ENCODE measurements around the gene REXO5. TPM values are rescaled to one million over a fixed set of nuclear protein-coding genes. Genes with fewer than 3 reads are reported as not detected.

REXO5 gene
- total and polyA plus RNA-seq, 9 of the 15 experiments (the other 6 are each of a cell fraction or from before 2014, with no cell fraction given), result 10.5 to 45.1 (median 25.4) TPM

DNA sequence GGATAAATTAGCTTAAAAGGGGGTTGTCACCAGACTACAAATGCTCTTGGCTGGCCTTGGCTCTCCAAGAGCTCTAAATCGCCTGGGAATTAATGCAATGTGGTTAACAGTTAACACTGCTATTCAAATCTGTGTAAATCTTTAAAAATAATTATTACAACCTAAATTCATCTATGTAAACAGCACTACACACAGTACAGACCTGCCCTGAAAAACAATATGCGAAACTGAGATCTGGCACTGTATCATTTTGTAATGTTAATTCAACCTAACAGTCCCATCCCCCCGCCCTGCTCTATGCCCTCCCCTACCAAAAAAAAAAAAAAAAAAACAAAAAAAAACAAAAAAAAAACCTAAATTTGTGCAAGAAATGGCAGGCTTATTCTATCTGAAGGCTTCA is 52.9 kb downstream of the REXO5 start:
- Histone ChIP-seq H3K9me3 (replicated peaks; ENCODE audit: control insufficient read depth, insufficient read depth, low read depth, low read length) (no peaks in the 10 kb centered on the region), H3K27ac (ENCODE audit: extremely low read depth, low read depth, low read length) (no peak overlapping the region)
- no TSS peak for BruUV-seq (replicated peaks)

DNA sequence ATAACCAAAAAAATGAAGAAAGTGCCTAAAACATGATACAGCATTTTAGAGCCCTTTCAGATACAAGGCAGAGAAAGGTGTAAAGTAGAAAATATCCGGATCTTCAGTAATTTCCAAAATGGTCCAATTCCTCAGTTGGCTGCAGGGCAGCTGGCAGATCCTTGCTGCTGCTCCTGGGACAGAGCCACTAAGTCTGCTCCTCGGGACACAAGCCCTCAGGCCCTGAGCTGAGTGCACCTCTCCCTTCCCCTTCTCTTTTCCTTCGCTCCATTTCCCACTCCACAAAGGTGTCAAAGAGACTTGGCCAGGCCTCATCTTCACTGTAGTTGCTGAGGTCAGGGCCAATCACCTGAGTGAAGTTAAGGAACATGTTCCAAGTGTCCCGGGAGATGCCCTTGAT is 53.4 kb downstream of the REXO5 start:
- Histone ChIP-seq H3K9me3 (replicated peaks; ENCODE audit: control insufficient read depth, insufficient read depth, low read depth, low read length) (no peaks in the 10 kb centered on the region), H3K4me1 (replicated peaks in 1 of 2; ENCODE audit: control insufficient read depth in 2 of 2, insufficient read depth in 2 of 2, low read length in 2 of 2) (no peaks in the 10 kb centered on the region), H3K27me3 (ENCODE audit: control insufficient read depth in 2 of 2, insufficient read depth in 2 of 2, low read length in 2 of 2) (no peaks in the 10 kb centered on the region), H3K4me3 (no peak overlapping the region), H4K20me1 (replicated peaks; ENCODE audit: control insufficient read depth, insufficient read depth, low read length) (0 out of 2 replicates have a peak, but pooled peaks cover 4% of the 10 kb centered on the region), H2AFZ (ENCODE audit: low read depth, low read length) (no peak overlapping the region), H3K9me1 (ENCODE audit: control insufficient read depth, insufficient read depth, low read length) (no peaks in the 10 kb centered on the region), H3K36me3 (ENCODE audit: control insufficient read depth, insufficient read depth, low read length) (peaks cover 7% of the 10 kb centered on the region), H3K27ac (ENCODE audit: extremely low read depth, low read depth, low read length) (no peak overlapping the region), H3K79me2 (ENCODE audit: control insufficient read depth, insufficient read depth, low read length) (no peaks in the 10 kb centered on the region), H3K9ac (ENCODE audit: insufficient read depth in 1 of 2, low read depth in 2 of 2, low read length in 2 of 2) (no peak overlapping the region), H3K4me2 (ENCODE audit: insufficient read depth, low read length) (no peak overlapping the region)
- FAIRE-seq (no peak), DNase-seq (ENCODE audit: extremely low read depth in 1 of 4, low spot score in 3 of 4) (no peak), ATAC-seq (no peak)
- intact Hi-C loops (cut with micrococcal nuclease) (loop anchor here (10.0 kb wide), 1 partner anchor 445 kb away; no protein-coding TSS in a partner anchor), in situ Hi-C loops (cut with MboI) (loop anchor here (5.0 kb wide), 1 partner anchor 93 kb away; no protein-coding TSS in a partner anchor)
- WGBS (ENCODE audit: insufficient coverage, low coverage, missing lambda C conversion rate), result 65% methylated on average over 4 of the region's 4 CpGs
- CTCF ChIA-PET (ENCODE audit: low intra/inter-chr PET ratio), result no interaction called here
- no TSS peak for BruUV-seq (replicated peaks)
- TF ChIP-seq CHCHD3 (CRISPR knock-in tag; IDR thresholded peaks at IDR 0.05) (no peak), ZNF316 (IDR thresholded peaks at IDR 0.05) (peak; percentile 52), C11orf30 (IDR thresholded peaks at IDR 0.05; ENCODE audit: low read depth) (peak; percentile 31), MAFG (tag; conservative IDR thresholded peaks at IDR 0.05) (peak; percentile 28; the same call in 1 of the 2 replicates)
- POLR2A ChIA-PET, result no interaction called here

More for the DNA sequence above, 52.9 kb downstream of the REXO5 start:
- POLR2A ChIA-PET, result no interaction called here
- H2AFZ ChIP-seq (ENCODE audit: low read depth, low read length), result no peak overlapping the region
- FAIRE-seq (no peak), ATAC-seq (no peak), DNase-seq (ENCODE audit: extremely low read depth in 1 of 4, low spot score in 3 of 4) (peak in 1 of 4 experiments; percentile 35)
- in situ Hi-C loops (cut with MboI), result loop anchor here (5.0 kb wide), 1 partner anchor 93 kb away; no protein-coding TSS in a partner anchor
- H3K4me1 ChIP-seq (replicated peaks in 1 of 2; ENCODE audit: control insufficient read depth in 2 of 2, insufficient read depth in 2 of 2, low read length in 2 of 2), result no peaks in the 10 kb centered on the region
- intact Hi-C loops (cut with micrococcal nuclease), result loop anchor here (10.0 kb wide), 1 partner anchor 446 kb away; no protein-coding TSS in a partner anchor
- CTCF ChIA-PET (ENCODE audit: low intra/inter-chr PET ratio), result no interaction called here
- H3K36me3 ChIP-seq (ENCODE audit: control insufficient read depth, insufficient read depth, low read length), result peaks cover 7% of the 10 kb centered on the region
- WGBS (ENCODE audit: insufficient coverage, low coverage, missing lambda C conversion rate), result 86% methylated on average over 2 of the region's 3 CpGs
- H3K79me2 ChIP-seq (ENCODE audit: control insufficient read depth, insufficient read depth, low read length), result no peaks in the 10 kb centered on the region
- 0 out of 2 replicates have a peak, but pooled peaks cover 4% of the 10 kb centered on the region for H4K20me1 ChIP-seq (replicated peaks; ENCODE audit: control insufficient read depth, insufficient read depth, low read length)
- no peak overlapping the region for H3K4me3 ChIP-seq
- H3K4me2 ChIP-seq (ENCODE audit: insufficient read depth, low read length), result no peak overlapping the region
- no peaks in the 10 kb centered on the region for H3K27me3 ChIP-seq (ENCODE audit: control insufficient read depth in 2 of 2, insufficient read depth in 2 of 2, low read length in 2 of 2)
- no peak overlapping the region for H3K9ac ChIP-seq (ENCODE audit: insufficient read depth in 1 of 2, low read depth in 2 of 2, low read length in 2 of 2)
- no peak for TF ChIP-seq GATAD2B (IDR thresholded peaks at IDR 0.05; ENCODE audit: borderline replicate concordance)
- TF ChIP-seq BRCA1 (IDR thresholded peaks at IDR 0.05), result no peak
- no peak for TF ChIP-seq BRCA1 (CRISPR knock-in tag; IDR thresholded peaks at IDR 0.05)
- no peak for TF ChIP-seq RCOR1 (IDR thresholded peaks at IDR 0.05; ENCODE audit: borderline replicate concordance in 1 of 2, low read depth in 2 of 2, low read length in 2 of 2)
- no peak for TF ChIP-seq U2AF2 (optimal IDR thresholded peaks at IDR 0.05; ENCODE audit: low read depth, low read length)
- TF ChIP-seq ASH1L (IDR thresholded peaks at IDR 0.05; ENCODE audit: borderline replicate concordance, low read depth, partially characterized antibody), result no peak
- TF ChIP-seq ZNF274 (IDR thresholded peaks at IDR 0.05; ENCODE audit: borderline replicate concordance, low read depth, low read length), result no peak
- TF ChIP-seq CTBP1 (IDR thresholded peaks at IDR 0.05; ENCODE audit: borderline replicate concordance), result no peak
- H3K9me1 ChIP-seq (ENCODE audit: control insufficient read depth, insufficient read depth, low read length), result no peaks in the 10 kb centered on the region
